ENCODE data around the gene BBIP1. TPM values are rescaled to one million over a fixed set of nuclear protein-coding genes. Genes with fewer than 3 reads are reported as not detected.

The BBIP1 gene
- total RNA-seq, 4 donors from 2014 or later: 10.0 to 36.4 (median 29.4) TPM

- intact Hi-C loops (cut with DNase I; ENCODE audit: low total_unique reads): no loop called here
- TF ChIP-seq POLR2A (IDR thresholded peaks at IDR 0.05): no peak
- no peak for TF ChIP-seq CTCF (IDR thresholded peaks at IDR 0.05)
- Histone ChIP-seq H3K36me3 (no peaks in the 10 kb centered on the region), H3K9me3 (no peaks in the 10 kb centered on the region), H3K4me1 (no peaks in the 10 kb centered on the region), H3K27ac (no peak overlapping the region), H3K27me3 (no peaks in the 10 kb centered on the region), H3K4me3 (no peak overlapping the region)
- DNase-seq: no peak
Observed at GRCh38 chr10:110897184-110897583, 21.8 kb downstream of the BBIP1 start.

GRCh38 chr10:110893559-110894179 lies 25.3 kb downstream of the BBIP1 start:
- Histone ChIP-seq H3K27ac (no peak overlapping the region), H3K27me3 (no peaks in the 10 kb centered on the region), H3K4me3 (no peak overlapping the region), H3K36me3 (no peaks in the 10 kb centered on the region), H3K9me3 (no peaks in the 10 kb centered on the region), H3K4me1 (no peaks in the 10 kb centered on the region)
- no peak for DNase-seq
- intact Hi-C loops (cut with DNase I; ENCODE audit: low total_unique reads): loop anchor here (5.0 kb wide), 2 partner anchors 91 to 151 kb away; no protein-coding TSS in a partner anchor
- TF ChIP-seq CTCF (IDR thresholded peaks at IDR 0.05) (peak; percentile 55 to 71 (median 64)), POLR2A (IDR thresholded peaks at IDR 0.05) (no peak)

- H3K4me1 ChIP-seq: no peaks in the 10 kb centered on the region
- intact Hi-C loops (cut with DNase I; ENCODE audit: low total_unique reads): loop anchor here (5.0 kb wide), 2 partner anchors 90 to 150 kb away; no protein-coding TSS in a partner anchor
- no peaks in the 10 kb centered on the region for H3K9me3 ChIP-seq
- H3K36me3 ChIP-seq: no peaks in the 10 kb centered on the region
- H3K27me3 ChIP-seq: no peaks in the 10 kb centered on the region
- no peak overlapping the region for H3K4me3 ChIP-seq
- no peak for DNase-seq
- TF ChIP-seq CTCF (IDR thresholded peaks at IDR 0.05) (no peak), POLR2A (IDR thresholded peaks at IDR 0.05) (no peak)
- H3K27ac ChIP-seq: no peak overlapping the region
Observed at GRCh38 chr10:110892602-110893288, 26.2 kb downstream of the BBIP1 start.

GRCh38 chr10:110887560-110887959 lies 31.4 kb downstream of the BBIP1 start:
- H3K27me3 ChIP-seq: no peaks in the 10 kb centered on the region
- intact Hi-C loops (cut with DNase I; ENCODE audit: low total_unique reads): no loop called here
- no peak for DNase-seq
- no peaks in the 10 kb centered on the region for H3K4me1 ChIP-seq
- H3K9me3 ChIP-seq: no peaks in the 10 kb centered on the region
- TF ChIP-seq POLR2A (IDR thresholded peaks at IDR 0.05) (no peak), CTCF (IDR thresholded peaks at IDR 0.05) (no peak)
- peaks cover 0 to 2% of the 10 kb centered on the region in 2 donors for H3K36me3 ChIP-seq
- H3K4me3 ChIP-seq: no peak overlapping the region
- peak overlapping the region in 1 of 2 donors; percentile 17 for H3K27ac ChIP-seq
